GM12873 (cell line): ENCODE measurements around the gene NLK.

ENCODE experiments used
- TF ChIP-seq, protein P1 (sequence below): IDR thresholded peaks from 2 replicates; pipeline ENCODE4 v1.5.1; 2012; ENCODE audit warnings: low read depth, mild to moderate bottlenecking, moderate library complexity, low read length, control low read depth; ENCODE audit not compliant: insufficient read depth; ENCODE audit errors: missing control alignments

NLK gene

DNA sequence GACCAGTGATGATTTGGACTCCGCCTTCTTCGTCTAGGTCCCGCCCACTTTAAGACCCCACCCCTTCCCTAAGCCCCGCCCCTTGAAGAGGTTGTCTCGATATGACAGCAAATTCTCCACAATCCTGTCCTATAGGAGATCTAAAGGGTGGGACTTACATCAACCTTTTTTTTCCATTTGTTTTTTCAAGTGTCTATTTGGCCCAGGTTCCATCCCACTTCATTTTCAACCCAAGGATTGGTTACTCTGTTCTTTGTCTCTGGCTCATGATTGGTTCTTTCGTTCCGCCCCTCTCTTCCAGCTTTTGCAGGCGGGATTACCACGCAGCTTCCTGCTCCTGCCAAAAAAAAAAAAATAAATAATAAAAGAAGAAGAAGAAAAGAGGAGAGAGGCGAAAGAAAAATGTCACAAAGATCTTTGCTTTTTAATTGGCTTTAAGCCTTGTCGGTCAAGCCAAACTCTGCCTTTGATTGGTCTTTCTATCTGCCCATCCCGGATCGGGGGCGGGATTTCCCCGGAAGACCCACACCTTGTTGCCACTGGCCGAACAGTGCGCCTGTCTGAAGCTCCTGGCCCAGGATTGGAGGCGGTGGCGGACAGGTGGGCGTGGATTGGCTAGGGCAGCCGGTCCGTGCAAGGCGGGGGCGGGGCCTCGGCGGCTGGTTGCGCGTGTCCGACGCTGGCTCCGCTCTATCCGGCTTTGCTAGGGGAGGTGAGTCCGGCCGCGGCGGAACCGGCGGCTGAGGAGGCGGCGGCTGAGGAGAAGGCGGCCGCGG is 1.2 kb upstream of the NLK start:
- TF ChIP-seq, protein P1, sequence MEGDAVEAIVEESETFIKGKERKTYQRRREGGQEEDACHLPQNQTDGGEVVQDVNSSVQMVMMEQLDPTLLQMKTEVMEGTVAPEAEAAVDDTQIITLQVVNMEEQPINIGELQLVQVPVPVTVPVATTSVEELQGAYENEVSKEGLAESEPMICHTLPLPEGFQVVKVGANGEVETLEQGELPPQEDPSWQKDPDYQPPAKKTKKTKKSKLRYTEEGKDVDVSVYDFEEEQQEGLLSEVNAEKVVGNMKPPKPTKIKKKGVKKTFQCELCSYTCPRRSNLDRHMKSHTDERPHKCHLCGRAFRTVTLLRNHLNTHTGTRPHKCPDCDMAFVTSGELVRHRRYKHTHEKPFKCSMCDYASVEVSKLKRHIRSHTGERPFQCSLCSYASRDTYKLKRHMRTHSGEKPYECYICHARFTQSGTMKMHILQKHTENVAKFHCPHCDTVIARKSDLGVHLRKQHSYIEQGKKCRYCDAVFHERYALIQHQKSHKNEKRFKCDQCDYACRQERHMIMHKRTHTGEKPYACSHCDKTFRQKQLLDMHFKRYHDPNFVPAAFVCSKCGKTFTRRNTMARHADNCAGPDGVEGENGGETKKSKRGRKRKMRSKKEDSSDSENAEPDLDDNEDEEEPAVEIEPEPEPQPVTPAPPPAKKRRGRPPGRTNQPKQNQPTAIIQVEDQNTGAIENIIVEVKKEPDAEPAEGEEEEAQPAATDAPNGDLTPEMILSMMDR, result no peak

- TF ChIP-seq, protein P1, result no peak
Measured at GRCh38 chr17:28041844-28042656, 427 bp upstream of the NLK start.

GRCh38 chr17:28042721-28043291 is 329 bp downstream of the NLK start:
- TF ChIP-seq, protein P1, result no peak

GRCh38 chr17:28043296-28043695 is 819 bp downstream of the NLK start:
- TF ChIP-seq, protein P1, result no peak

DNA sequence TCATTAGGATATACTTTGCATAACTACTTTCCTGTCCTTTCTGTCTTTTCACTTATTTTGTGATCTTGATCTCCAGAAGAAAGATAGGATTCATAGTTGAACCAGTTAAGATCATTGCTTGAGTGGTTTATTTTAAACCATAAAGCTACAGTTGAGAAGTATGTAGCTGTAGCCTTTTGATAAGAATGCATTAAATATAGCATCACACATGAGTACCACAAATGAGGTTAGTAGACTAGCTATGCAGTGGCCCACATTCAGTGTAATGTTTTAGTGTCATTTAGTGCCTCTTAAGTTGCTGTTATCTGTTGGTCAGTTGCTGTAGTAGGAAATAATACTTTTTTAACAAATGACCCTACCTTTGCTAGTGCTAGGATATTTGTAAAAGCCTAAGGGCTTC is 1.3 kb downstream of the NLK start:
- TF ChIP-seq, protein P1, result no peak

DNA sequence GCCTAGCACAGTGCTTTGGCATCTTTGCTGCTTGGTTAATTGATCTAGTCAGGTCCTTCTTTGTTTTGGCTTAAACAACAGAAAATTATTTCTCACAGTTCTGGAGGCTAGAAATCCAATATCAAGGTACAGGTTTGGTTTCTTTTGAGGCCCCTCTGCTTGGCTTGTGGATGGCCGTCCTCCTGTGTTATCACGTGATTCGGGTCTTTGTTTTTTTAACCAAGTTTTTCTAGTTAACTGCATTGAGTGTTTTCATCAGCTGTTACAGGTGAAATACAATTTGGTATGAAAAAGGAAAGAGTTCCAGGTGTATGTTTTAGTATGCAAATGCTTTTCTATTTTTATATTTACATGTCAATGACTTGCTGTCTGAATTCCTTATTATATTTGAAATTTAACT is 2.8 kb downstream of the NLK start:
- TF ChIP-seq, protein P1, result no peak
